ENCODE results near the gene RREB1.

GRCh38 chr6:7134999-7135745, 27.4 kb downstream of the RREB1 start:
- TF ChIP-seq CTCF (conservative IDR thresholded peaks at IDR 0.05; ENCODE audit: low read depth, low read length) (no peak), EZH2 (IDR thresholded peaks at IDR 0.05; ENCODE audit: borderline replicate concordance, low read depth, low read length, poor library complexity, severe bottlenecking) (no peak)
